ENCODE results near the gene ARID3A. TPM values are rescaled to one million over a fixed set of nuclear protein-coding genes. Genes with fewer than 3 reads are reported as not detected.
"Not testable (repeated sequence)": the region's sequence is repeated elsewhere in the genome, so short reads cannot be mapped to it uniquely, and the experiment has no call there.

Gene ARID3A
- total RNA-seq, 1 experiment from 2014 or later: 116 TPM

- ChIA-PET POLR2A (no interaction called here), CTCF (interaction anchor here (0.7 to 2.5 kb wide), 2 partner anchors 20 to 380 kb away, joined by 3 to 7 read pairs; no protein-coding TSS in a partner anchor)
- Mint-ChIP-seq H3K4me1 (no peaks in the 10 kb centered on the region), H3K9me3 (no peaks in the 10 kb centered on the region), H3K36me3 (peaks cover 19% of the 10 kb centered on the region), H3K27me3 (ENCODE audit: low read depth) (no peaks in the 10 kb centered on the region), H3K27ac (no peak overlapping the region), H3K4me3 (no peak overlapping the region)
- DNase-seq (ENCODE audit: low spot score): no peak
- ATAC-seq: no peak
- TF ChIP-seq ERG (CRISPR knock-in tag; IDR thresholded peaks at IDR 0.05): no peak
- TF ChIP-seq NR2C2 (CRISPR knock-in tag; IDR thresholded peaks at IDR 0.05): no peak
- TF ChIP-seq ZNF263 (CRISPR knock-in tag; IDR thresholded peaks at IDR 0.05; ENCODE audit: low read depth): no peak
- TF ChIP-seq IRF1 (CRISPR knock-in tag; IDR thresholded peaks at IDR 0.05): no peak
Observed at GRCh38 chr19:876780-877314, 49.0 kb upstream of the ARID3A start.

GRCh38 chr19:877992-878660 is 47.7 kb upstream of the ARID3A start:
- H3K4me1 Mint-ChIP-seq; ATAC-seq; H3K4me3 Mint-ChIP-seq; H3K27ac Mint-ChIP-seq; DNase-seq (ENCODE audit: low spot score); H3K9me3 Mint-ChIP-seq; H3K27me3 Mint-ChIP-seq (ENCODE audit: low read depth); POLR2A ChIA-PET: not testable (repeated sequence)
- CTCF ChIA-PET: interaction anchor here (0.7 to 2.5 kb wide), 2 partner anchors 19 to 43 kb away, joined by 3 to 7 read pairs; no protein-coding TSS in a partner anchor
- H3K36me3 Mint-ChIP-seq: peaks cover 25% of the 10 kb centered on the region

- ATAC-seq; DNase-seq (ENCODE audit: low spot score); H3K4me1 Mint-ChIP-seq; H3K9me3 Mint-ChIP-seq; H3K27ac Mint-ChIP-seq; H3K4me3 Mint-ChIP-seq; H3K27me3 Mint-ChIP-seq (ENCODE audit: low read depth); POLR2A ChIA-PET: not testable (repeated sequence)
- peaks cover 25% of the 10 kb centered on the region for H3K36me3 Mint-ChIP-seq
- CTCF ChIA-PET: interaction anchor here (0.7 to 2.5 kb wide), 2 partner anchors 18 to 43 kb away, joined by 3 to 7 read pairs; no protein-coding TSS in a partner anchor
Observed at GRCh38 chr19:878751-879561, 46.9 kb upstream of the ARID3A start.

- Mint-ChIP-seq H3K27ac (no peak overlapping the region), H3K9me3 (no peaks in the 10 kb centered on the region), H3K4me3 (no peak overlapping the region), H3K36me3 (peaks cover 25% of the 10 kb centered on the region), H3K4me1 (no peaks in the 10 kb centered on the region), H3K27me3 (ENCODE audit: low read depth) (no peaks in the 10 kb centered on the region)
- POLR2A ChIA-PET: no interaction called here
- TF ChIP-seq CREM (CRISPR knock-in tag; IDR thresholded peaks at IDR 0.05) (no peak), ATF2 (CRISPR knock-in tag; IDR thresholded peaks at IDR 0.05; ENCODE audit: borderline replicate concordance, low read depth) (no peak), ESRRA (CRISPR knock-in tag; IDR thresholded peaks at IDR 0.05; ENCODE audit: borderline replicate concordance) (no peak), ZNF121 (CRISPR knock-in tag; IDR thresholded peaks at IDR 0.05) (no peak), ZNF219 (CRISPR knock-in tag; IDR thresholded peaks at IDR 0.05; ENCODE audit: borderline replicate concordance) (no peak), CTCF (IDR thresholded peaks at IDR 0.05) (no peak), FOXP1 (CRISPR knock-in tag; IDR thresholded peaks at IDR 0.05; ENCODE audit: borderline replicate concordance) (no peak)
- CTCF ChIA-PET: no interaction called here
- DNase-seq (ENCODE audit: low spot score): no peak
- no peak for ATAC-seq
Observed at GRCh38 chr19:879711-880438, 46.0 kb upstream of the ARID3A start.

Measured in WTC11 (cell line).